ENCODE data around the gene SCD5.

DNA sequence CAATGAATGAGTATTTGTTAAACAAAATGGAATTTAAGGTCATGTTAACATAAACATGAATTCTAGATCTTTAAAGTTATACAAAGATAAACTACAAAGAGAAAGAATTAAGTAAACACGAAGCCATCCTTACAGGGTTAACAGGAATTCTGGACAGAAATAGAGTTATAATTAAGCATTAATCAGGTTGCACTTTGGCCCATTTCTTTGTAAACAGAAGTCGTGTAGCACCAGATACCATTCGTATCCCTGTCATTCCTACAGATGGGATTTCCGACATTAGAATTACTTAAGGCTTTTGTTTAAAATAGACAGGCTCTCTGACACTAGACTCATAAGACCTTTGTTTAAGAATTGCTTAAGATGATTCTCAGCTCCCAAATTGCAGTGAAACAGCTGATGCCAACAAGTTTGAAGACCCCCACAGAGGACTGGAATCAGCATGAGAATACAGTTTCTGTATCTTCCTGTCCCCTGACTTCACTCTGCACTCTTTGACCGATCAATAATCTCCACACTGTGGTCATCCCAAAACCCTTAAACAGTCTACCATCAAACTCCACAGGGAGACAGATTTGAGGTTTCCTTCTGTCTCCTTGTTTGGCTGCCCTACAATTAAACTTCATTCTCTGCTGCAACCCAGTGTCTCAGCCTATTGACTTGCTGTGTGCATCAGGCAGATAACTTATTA, 214.6 kb downstream of the SCD5 start:
- TF ChIP-seq, protein P1, sequence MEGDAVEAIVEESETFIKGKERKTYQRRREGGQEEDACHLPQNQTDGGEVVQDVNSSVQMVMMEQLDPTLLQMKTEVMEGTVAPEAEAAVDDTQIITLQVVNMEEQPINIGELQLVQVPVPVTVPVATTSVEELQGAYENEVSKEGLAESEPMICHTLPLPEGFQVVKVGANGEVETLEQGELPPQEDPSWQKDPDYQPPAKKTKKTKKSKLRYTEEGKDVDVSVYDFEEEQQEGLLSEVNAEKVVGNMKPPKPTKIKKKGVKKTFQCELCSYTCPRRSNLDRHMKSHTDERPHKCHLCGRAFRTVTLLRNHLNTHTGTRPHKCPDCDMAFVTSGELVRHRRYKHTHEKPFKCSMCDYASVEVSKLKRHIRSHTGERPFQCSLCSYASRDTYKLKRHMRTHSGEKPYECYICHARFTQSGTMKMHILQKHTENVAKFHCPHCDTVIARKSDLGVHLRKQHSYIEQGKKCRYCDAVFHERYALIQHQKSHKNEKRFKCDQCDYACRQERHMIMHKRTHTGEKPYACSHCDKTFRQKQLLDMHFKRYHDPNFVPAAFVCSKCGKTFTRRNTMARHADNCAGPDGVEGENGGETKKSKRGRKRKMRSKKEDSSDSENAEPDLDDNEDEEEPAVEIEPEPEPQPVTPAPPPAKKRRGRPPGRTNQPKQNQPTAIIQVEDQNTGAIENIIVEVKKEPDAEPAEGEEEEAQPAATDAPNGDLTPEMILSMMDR (conservative IDR thresholded peaks at IDR 0.05; ENCODE audit: low read depth, low read length) = no peak
- TF ChIP-seq USF2 (IDR thresholded peaks at IDR 0.05; ENCODE audit: low read depth, low read length) = no peak
- no peak for TF ChIP-seq POLR2A (IDR thresholded peaks at IDR 0.05; ENCODE audit: low read depth, low read length)
- no peak for TF ChIP-seq MAZ (IDR thresholded peaks at IDR 0.05; ENCODE audit: borderline replicate concordance, low read depth, low read length)
- no peak for TF ChIP-seq ELK1 (IDR thresholded peaks at IDR 0.05; ENCODE audit: borderline replicate concordance, low read depth, low read length)
- no peak for TF ChIP-seq FOS (IDR thresholded peaks at IDR 0.05; ENCODE audit: low read depth, low read length)
- TF ChIP-seq SMC3 (IDR thresholded peaks at IDR 0.05; ENCODE audit: low read depth, low read length) = no peak
- TF ChIP-seq RAD21 (IDR thresholded peaks at IDR 0.05; ENCODE audit: low read length) = no peak
- TF ChIP-seq MAFK (IDR thresholded peaks at IDR 0.05; ENCODE audit: low read depth, low read length) = no peak

Measured in IMR-90 (cell line).